Measurements from ENCODE around the gene CBX6.
A peak's percentile ranks its signal among the peaks of the same experiment; 100 is the strongest.
"Not testable (repeated sequence)": the region's sequence is repeated elsewhere in the genome, so short reads cannot be mapped to it uniquely, and the experiment has no call there.

The CBX6 gene

GRCh38 chr22:38872172-38872830 is at the start of gene CBX6:
Gene CBX6 (minus strand): TSS chr22:38872216. CDS start chr22:38872190, 26 bp downstream.
- DNase-seq (ENCODE audit: low read depth, low spot score), result peak; percentile 83

GRCh38 chr22:38921806-38922205 is 49.8 kb upstream of the CBX6 start:
- DNase-seq (ENCODE audit: low read depth, low spot score), result no peak

- no peak for DNase-seq (ENCODE audit: low read depth, low spot score)
These were observed 49.1 kb upstream of the CBX6 start for GRCh38 chr22:38921120-38921519.

- no peak for DNase-seq (ENCODE audit: low read depth, low spot score)
These were observed 47.7 kb upstream of the CBX6 start for GRCh38 chr22:38919631-38920190.

GRCh38 chr22:38911434-38911833 is 39.4 kb upstream of the CBX6 start:
- no peak for DNase-seq (ENCODE audit: low read depth, low spot score)

- DNase-seq (ENCODE audit: low read depth, low spot score), result no peak
These were observed 35.8 kb upstream of the CBX6 start for GRCh38 chr22:38907767-38908166.

- no peak for DNase-seq (ENCODE audit: low read depth, low spot score)
These were observed 34.0 kb upstream of the CBX6 start for GRCh38 chr22:38906052-38906451.

GRCh38 chr22:38904052-38904617 is 32.1 kb upstream of the CBX6 start:
- not testable (repeated sequence) for DNase-seq (ENCODE audit: low read depth, low spot score)

- DNase-seq (ENCODE audit: low read depth, low spot score), result no peak
These were observed 29.2 kb upstream of the CBX6 start for GRCh38 chr22:38901111-38901641.

GRCh38 chr22:38900677-38901076 is 28.7 kb upstream of the CBX6 start:
- no peak for DNase-seq (ENCODE audit: low read depth, low spot score)

- no peak for DNase-seq (ENCODE audit: low read depth, low spot score)
These were observed 19.2 kb upstream of the CBX6 start for GRCh38 chr22:38891256-38891655.

- no peak for DNase-seq (ENCODE audit: low read depth, low spot score)
These were observed 18.4 kb upstream of the CBX6 start for GRCh38 chr22:38890377-38890776.

- DNase-seq (ENCODE audit: low read depth, low spot score), result no peak
These were observed 14.3 kb upstream of the CBX6 start for GRCh38 chr22:38886333-38886732.

GRCh38 chr22:38882972-38883622 is 11.1 kb upstream of the CBX6 start:
- DNase-seq (ENCODE audit: low read depth, low spot score), result no peak

GRCh38 chr22:38881997-38882879 is 10.2 kb upstream of the CBX6 start:
- no peak for DNase-seq (ENCODE audit: low read depth, low spot score)

GRCh38 chr22:38881464-38881871 is 9.5 kb upstream of the CBX6 start:
- DNase-seq (ENCODE audit: low read depth, low spot score), result no peak

GRCh38 chr22:38879961-38880360 is 7.9 kb upstream of the CBX6 start:
- DNase-seq (ENCODE audit: low read depth, low spot score), result no peak

GRCh38 chr22:38879108-38879729 is 7.2 kb upstream of the CBX6 start:
- DNase-seq (ENCODE audit: low read depth, low spot score), result no peak

GRCh38 chr22:38878001-38878400 is 6.0 kb upstream of the CBX6 start:
- no peak for DNase-seq (ENCODE audit: low read depth, low spot score)

GRCh38 chr22:38874529-38875222 is 2.7 kb upstream of the CBX6 start:
- no peak for DNase-seq (ENCODE audit: low read depth, low spot score)
